Fibroblast of skin of right biceps (primary cell): ENCODE measurements around the gene SCN1A.
"Not testable (repeated sequence)": the region's sequence is repeated elsewhere in the genome, so short reads cannot be mapped to it uniquely, and the experiment has no call there.

Experiments
- DNase-seq: peaks from one replicate; pipeline ENCODE4 v3.0.0-alpha.2; 2013

Gene SCN1A

DNA sequence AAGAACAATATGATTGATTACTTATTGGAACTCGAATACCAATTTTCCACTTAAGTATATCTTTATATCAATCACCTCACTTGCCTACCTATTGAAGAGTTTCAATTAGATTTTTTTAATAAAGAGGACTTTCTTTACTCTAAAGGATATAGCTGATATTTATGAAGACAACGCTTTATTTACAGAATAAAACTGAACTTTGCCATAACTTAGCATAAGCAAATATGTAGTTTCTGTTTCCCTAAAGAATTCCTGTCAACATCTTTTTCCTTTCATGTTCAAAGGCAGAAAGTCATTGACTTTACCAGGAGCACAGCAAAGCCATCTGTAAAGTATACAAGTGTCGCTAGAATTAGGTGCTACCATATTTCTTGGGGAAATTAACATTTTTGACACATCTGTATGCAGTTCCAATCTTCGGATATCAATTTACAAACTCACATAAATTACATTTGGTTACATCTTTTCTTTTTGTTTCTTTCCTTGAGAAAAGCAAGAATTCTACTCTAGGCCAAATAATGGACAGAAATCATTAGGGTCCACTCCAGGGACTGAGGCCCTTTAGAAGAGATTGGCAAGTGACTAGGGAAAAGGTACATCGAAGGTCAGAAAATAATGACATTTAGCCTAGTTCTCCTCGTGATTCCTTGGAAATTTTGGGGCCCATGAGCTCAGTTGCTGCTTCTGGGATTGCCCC, 7.5 kb upstream of the SCN1A start:
- DNase-seq: no peak

DNA sequence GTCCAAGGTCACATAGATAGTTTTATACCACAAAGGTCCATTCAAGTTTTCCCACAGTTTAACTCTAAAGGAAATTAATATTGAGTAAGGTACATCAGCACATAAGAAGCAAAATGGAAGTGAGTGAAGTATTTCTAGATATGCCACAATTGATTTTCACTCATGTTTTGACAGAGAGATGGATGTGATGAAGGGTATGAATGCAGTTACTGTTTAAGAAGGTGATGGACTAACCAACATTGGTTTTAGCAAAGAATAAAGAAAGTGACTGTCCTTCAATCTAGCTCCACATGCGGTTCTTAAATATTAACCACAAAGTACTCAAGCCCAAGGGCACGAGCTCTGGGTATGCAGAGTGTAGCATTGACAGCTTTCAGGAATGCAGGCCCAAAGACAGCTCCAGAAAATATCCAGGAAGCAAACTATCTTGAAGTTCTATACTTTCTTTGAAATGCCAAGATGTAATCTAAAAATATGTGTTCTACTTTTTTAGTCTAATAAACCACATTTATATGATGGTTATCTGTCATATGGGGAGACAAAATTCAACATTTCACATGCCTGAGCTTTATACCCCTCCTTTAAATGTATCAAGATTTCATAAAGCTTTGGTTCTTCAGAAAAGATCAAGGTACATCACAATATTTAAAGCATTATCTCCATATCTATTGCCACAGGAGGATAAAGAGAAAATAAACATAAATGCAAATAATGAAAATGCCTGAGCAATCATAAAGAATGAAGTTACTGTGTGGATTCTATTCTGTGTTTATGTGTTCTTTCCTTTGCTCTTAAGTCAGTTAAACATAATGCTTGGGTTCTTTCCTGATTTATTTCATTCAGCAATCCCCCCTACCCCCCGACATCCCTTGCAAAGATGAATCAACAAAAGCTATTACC, 6.7 kb upstream of the SCN1A start:
- no peak for DNase-seq

DNA sequence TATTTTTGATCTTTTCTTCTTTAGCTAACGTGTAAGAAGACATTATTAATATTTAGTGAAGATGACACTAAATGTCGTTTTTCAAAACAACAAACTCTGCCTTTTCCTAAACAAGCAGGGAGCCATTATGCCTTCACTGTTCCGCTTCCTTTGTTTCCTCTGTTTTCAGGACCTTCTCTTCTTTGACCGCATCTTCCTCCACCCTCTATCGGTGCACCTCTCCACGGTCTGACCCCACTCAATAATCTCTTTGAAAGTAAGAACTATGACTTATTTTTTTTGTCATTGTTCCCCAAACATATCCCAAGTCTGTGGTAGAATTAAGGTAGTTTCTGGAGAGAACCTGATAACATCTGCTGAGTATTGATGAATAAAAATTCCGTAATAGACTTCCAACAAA, 5.8 kb upstream of the SCN1A start:
- no peak for DNase-seq

DNA sequence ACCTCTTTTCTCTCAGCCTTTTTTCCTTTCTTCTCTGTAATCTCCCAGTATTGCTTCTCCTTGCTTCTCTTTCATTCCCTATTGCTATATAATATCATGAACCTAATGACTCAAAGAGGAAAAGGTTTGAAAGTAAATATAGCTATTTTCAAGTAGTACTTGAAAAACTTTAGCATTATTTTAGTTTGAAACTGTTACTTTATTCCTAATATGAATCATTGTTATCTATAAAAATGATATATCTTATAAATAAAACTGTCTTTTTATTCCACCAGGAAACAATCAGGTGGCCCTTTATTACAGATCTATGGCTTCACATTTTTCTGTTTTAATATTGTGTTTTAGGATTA, 311 bp upstream of the SCN1A start:
- no peak for DNase-seq

DNA sequence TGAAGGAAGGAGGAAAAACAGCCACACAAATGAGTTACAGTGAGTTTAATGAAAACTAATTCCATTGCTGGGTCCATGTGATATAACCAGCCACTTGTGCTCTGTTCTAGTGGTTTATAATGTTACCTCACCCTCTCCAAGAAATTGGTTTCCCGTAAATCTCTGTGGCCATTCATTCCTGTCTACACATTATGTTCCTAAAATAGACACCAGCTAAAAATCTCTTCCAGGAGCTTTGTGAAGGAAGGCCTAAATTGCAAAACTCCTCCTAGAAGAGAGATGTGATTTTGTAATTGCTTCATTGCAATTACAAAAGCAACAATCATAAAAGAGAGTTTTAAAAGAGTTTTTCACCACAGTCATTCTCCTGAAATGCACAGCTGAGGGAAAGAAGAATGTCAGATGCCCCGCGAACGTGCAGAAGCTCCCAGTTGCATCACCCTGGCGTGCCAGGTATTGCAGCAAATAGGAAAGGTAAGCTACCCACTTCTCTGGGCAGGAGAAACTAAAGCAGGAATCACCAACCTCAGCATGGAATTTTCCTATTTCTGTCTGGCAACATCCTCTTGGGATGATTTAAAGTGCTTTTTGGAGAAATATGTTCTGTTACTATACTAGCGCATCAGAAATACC, 1.7 kb downstream of the SCN1A start:
- peak; percentile 7 for DNase-seq

DNA sequence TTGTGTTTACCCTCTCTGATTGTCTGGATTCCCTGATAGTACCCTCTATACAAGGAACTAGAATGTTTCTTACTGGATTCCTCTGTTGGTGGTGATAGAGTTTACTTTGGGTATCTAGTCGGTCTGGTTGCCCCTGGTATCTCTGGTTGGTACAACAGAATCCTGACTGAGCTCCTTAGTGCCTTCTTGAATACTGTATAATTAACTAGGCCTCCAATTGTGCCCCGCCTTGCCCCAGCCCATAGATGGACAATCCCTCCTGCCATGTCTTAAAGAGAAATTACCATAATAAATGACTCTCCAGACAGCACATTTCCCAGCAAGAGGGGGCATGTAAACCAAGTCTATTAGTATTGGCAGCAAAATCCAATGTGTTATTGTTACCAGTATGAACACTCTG, 2.3 kb downstream of the SCN1A start:
- DNase-seq: no peak

DNA sequence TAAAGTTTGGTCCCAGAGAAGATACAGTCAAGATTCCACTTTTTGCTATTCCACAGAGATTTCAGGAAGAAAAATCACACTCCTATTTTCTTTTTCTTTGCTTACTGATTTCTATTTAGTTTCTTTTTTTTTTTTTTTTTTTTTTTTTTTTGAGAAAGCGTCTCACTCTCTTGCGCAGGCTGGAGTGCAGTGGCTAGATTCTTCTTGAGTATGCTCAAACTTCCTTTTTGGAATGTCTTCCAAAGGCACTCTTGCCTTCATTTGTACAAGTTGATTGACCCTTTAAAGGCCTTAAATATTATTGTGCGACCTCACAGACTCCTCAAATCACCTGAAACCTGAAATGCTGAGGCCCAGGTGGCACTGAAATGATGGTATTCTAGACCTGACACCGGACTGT, 9.6 kb downstream of the SCN1A start:
- no peak for DNase-seq

DNA sequence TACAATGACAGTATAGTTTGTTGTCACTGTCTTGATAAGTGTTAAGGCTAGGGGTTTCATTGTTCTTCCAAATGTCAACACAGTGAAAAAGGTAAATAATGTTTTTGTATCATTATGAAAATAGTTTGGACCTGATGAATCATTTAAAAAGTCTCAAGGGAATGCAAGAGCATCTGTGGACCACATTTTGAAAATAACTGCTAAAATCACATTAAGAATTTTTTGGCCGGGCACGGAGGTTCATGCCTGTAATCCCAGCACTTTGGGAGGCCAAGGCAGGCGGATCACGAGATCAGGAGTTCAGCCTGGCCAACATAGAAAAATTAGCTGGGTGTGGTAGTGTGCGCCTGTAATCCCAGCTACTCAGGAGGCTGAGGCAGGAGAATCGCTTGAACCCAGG, 10.3 kb downstream of the SCN1A start:
- DNase-seq: no peak

DNA sequence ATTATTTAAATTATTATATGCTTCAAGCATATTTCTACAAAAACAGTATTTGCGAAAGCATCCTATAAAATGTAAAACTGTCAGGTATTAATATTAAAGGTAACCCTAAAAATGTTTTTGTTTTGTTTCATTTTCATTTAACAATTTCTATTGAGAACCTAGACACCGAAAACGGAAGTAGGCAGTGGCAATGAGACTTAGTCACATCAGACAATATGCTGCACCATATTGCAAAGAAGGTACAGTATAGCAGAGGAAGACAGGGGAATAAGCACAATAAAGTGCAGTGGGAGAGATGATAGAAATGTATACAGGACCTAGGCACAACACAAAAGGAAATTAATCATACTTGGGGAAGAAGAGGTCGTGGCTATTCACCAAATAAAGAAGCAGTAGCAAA, 12.2 kb downstream of the SCN1A start:
- no peak for DNase-seq

DNA sequence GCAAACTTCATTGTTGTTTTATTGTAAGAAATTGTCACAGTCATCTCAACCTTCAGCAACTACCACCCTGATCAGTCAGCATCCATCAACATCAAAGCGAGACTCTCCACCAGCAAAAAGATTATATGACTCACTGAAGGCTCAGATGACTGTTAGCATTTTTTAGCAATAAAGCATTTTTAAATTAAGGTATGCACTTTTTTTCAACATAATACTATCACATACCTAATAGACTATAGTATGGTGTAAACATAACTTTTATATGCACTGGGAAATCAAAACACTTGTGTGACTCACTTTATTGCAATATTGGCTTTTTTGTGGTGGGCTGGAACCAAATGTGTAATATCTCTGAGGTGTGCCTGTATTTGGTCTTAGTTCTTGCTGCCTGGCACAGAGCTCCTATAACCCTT, 15.6 kb downstream of the SCN1A start:
- peak; percentile 10 for DNase-seq

DNA sequence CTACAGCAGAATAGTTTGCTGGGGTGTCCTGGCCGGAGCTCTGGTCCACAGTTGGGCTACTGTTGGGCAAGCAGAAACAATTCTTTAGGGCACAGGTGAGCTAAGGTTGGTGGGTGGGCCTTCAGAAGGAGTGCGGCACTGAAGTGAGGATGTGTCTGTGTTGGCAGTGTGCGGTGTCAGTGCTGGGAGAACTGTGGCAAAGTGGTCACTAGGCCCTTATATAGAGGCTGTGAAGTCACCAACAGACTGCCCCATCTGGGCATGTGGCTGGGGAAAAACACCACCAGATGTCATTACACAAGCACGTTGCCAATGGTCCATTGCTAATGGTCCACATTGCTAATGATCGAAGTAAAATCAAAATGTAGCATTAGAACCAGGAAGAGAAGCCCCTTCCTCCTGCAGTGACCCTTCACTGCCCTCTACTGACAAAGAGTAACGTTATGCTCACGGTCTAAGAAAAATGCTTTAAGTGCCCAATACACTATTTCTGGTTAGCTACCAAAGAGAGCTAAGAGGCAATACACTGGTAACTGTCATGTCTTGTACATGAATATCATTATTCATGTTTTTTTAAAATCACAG, 21.3 kb downstream of the SCN1A start:
- no peak for DNase-seq

DNA sequence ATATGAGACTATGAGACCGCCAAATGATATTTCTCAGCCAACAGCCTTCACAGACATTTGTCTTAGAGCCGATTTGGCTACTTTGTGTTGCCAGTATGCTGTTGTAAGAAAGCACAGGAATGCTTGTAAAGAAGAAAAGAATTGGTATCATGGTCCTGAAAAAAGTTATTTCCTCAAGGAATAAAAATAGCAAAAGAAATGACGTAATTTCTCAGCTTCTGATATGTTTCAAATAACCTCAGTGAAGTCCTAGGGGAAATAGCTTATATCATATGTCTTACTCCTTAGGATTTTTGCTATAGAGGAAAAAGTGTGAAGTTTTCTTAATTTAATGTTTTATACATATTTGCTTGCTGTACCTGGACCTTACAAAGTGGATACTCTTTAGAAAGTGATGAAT, 23.0 kb downstream of the SCN1A start:
- DNase-seq: no peak

DNA sequence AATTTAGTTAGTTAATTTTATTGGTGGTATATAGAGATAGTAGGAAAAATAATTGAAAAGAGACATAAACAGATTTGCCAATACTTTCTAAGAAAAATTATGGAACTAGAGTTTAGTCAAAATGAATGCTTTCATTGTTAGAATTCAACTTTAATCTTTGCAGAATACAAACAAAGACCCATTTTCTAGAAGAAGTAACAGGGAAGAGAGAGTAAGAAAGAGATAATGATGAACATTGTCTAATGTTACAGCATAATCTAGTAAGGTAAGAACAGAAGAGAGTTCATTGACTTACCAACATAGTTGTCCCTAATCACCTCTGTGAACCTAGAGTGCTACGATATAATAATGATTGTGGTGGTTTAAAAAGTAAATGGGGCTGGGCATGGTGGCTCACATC, 23.7 kb downstream of the SCN1A start:
- no peak for DNase-seq

DNA sequence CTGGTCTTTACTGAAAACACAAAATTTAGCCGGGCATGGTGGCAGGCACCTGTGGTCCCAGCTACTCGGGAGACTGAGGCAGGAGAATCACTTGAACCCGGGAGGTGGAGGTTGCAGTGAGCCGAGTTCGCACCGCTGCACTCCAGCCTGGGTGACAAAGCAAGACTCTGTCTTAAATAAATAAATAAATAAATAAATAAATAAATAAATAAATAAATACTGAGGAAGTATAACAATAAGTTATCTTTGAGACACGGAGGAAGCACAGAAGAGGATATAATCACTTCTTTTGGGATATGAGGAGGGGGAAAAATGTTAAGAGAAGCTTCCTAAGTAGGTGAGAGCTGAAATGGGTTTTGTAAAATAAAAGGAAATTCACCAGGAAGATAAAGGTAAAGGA, 24.5 kb downstream of the SCN1A start:
- not testable (repeated sequence) for DNase-seq

DNA sequence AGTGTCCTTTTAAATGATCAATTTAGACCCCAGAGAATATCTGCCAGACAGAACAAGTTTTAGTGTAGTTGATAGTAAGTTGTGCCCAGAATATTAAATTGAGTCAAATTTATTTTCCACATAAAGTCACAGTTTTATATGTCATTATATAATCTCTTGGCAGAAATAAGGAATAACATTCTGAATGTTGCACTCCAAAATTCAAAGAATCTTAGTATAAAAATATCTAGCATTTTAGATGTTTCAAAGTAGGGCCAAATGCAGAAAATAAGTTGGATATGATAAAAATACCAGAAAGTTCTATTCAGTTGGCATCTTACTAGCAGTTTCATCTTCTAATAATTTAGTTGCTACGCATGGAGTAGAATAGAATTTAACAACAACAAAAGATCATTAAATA, 33.5 kb downstream of the SCN1A start:
- no peak for DNase-seq

DNA sequence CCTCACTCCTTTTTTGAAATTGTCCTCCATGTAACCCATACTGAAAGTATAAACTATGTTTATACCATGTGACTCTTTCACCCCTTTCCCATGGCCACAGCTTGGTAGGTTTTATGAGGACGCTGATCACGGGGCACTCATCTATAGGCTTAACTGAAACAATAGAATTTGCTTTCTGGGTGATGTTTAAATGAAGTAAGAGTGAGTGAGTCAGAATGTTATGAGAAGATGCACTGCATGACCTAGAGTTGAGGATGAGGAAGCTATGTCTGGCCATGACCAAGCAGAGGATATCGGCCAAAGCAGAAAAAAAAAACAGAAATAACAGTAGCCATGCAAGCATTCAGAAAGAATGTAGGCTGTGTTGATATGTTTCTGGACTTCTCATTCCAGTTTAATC, 34.9 kb downstream of the SCN1A start:
- DNase-seq: peak; percentile 25

DNA sequence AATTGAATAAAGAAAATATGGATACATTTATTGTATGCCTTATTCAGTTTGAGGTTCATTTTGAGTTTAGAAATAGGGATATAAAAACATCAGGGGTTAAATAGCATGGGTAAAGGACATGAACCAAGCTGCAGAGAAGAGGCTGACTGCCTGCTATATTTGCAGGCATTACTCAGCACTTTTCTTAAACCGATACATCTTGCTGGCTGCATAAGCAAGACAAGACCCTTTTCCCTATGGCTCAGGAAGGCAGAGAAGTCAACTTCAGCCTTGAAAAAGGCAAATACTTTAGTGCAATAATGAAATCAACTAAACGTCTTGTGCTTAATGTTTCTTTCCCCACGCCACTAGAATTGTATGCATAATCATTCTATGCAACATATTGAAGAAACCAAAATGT, 36.4 kb downstream of the SCN1A start:
- DNase-seq: no peak

DNA sequence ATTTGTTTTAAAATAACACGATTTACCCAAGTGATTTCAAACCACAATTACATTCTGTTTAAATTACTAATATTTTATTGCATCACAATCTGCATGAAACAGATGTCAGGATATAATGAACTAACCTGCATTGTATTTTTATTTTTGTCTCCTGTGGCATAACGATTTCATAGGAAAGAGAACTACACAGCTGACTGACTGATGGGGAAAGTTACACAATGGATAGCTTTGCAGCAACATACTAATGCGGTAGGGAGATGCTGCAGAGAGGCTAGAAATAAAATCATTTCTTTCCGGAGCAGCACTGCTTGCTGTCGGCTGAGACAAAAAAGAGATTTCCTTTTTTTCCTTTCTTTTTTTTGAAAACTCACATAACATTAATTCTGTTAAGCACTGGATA, 36.9 kb downstream of the SCN1A start:
- DNase-seq: no peak

DNA sequence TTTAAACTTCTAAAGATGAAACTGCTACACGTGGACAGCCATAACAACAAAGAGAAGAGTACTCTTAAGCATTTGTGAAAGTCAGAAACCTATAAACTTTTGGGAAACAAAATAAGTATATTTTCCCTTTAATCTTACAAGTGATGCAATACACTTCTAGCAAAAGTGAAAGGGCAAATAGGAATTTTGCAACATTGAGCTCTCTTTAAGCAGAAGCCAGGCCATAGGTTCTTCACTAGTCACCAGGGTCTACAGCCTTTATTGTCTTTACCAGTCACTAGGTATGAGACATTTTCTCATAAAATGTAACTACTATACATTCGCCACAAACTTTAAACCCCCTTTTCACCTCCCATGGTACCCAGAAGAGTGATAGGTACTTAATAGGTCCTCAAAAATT, 37.5 kb downstream of the SCN1A start:
- no peak for DNase-seq

DNA sequence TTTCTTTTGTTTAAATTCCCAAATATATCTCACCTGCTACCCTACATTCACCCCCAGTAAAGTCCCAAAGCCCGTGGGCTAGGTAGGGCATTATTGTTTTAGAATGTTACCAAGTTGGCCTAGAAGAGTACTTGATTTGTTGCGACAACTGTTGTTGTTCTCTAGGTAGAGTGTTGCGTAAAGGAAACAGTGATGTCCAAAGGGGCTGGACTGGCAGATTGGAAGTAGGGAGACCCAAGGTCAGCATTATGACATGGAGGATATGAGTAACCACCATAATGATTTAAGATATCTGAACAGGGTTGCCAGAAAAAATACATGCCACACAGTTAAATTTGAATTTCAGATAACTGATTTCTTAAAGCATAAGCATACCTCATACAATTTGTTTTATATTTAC, 39.2 kb downstream of the SCN1A start:
- no peak for DNase-seq

DNA sequence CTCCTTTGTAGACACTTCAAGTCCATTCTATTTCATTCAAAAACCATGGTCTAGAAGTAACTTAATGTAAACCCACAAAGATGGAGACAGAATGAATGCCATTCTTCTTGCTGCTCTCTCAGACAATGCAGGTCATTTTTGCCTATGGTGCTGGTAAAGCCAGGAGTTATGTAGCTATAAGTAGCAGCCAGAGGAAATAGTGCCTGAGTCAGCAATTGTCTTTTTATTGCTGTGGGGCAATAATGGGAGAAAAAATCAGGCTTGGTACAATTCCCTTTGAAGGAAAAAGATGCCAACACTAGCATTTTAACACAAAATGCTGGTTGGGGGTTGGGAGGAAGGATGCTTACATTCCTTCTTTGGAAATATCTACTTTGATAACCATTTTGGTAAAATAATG, 43.5 kb downstream of the SCN1A start:
- DNase-seq: no peak

DNA sequence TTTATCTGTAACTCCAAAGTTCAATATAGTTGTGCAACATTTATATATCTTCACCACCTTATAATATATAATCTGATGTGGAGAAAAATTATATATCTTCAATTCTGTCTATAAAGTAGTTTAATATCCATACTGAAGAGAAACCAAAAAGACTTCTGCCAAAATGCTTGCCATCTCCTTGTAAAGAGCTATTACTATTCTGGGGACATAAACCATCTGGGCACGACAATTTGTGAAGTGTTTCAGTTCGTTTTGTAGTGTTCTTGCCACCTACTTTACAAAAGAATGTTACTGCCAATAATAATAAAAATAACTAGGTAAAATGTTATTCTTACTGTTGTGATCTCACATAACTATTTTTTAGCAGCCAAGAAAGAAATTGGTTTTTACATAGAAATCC, 45.1 kb downstream of the SCN1A start:
- no peak for DNase-seq

DNA sequence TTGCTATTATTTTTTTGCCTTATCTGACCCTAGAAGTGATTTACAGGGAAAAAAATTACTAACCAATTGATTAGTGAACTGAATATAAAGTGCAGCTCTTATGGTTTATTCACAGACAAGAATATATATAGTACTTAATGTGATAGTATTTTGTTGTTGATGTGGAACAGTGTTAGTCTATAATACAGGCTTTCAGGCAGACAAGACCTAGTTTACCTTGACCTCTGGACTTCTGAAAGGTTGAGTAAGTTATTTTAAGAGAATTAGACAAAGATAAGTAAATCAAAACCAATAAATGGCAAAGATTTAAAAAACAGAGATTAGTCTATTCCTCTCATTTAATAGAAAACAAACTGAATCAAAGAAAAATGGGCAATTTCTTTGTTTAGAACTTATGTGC, 46.0 kb downstream of the SCN1A start:
- DNase-seq: no peak

DNA sequence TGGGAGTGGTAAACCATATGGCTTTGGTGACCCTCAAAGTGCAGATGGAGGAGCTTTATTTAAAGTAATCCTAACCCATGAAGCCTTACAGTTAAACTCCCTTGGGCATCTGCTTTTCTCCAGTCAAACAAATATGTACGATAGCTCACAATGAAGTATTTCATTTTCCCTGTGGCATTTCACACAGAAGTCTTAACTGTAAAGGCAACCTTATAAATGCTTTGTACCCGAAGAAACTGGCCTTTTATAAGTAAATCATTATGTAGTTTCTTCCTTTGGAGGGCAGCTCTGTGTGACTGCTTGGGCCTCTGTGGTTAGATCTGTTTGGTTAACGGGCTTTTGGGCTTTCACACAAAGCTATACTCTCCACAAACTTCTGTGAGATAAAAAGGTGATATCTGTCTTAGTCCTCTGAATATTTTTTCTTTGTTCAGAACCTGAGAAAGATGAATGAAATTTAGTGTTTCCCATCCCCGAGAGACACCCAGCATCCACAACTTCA, 46.6 kb downstream of the SCN1A start:
- no peak for DNase-seq
